OCI-LY7 (cell line): ENCODE measurements around the gene ST6GALNAC5. TPM values are rescaled to one million over a fixed set of nuclear protein-coding genes. Genes with fewer than 3 reads are reported as not detected.

ENCODE experiments used
- BruUV-seq: library from RNA; stranded (reverse); fragments of 400-500 nt; replicated peaks from 2 replicates; lab custom pipeline; 2021; lab: Mats Ljungman, UMichigan
- CTCF ChIA-PET: fragments of 300-600 bp; sonication (Branson Sonifier 250); formaldehyde crosslinking; loops from one replicate; lab custom pipeline; 2022; ENCODE audit warnings: antibody characterized with exemption; ENCODE audit not compliant: unreplicated experiment; lab: Charles Lee
- POLR2A ChIA-PET: fragments of 300-600 bp; sonication (Branson Sonifier 250); formaldehyde crosslinking; loops from one replicate; lab custom pipeline; 2022; ENCODE audit warnings: antibody characterized with exemption; lab: Charles Lee
- DNase-seq: peaks from one replicate; pipeline ENCODE4 v3.0.0-alpha.2; 2015; ENCODE audit warnings: low spot score
- H2AFZ ChIP-seq: fragments of 200-600 bp; sonication (generic), shearing (Covaris generic); 2 replicates; pipeline ENCODE4 v1.6.1; 2014; ENCODE audit warnings: mild to moderate bottlenecking, antibody characterized with exemption, low read length, moderate library complexity
- H3K27ac ChIP-seq: fragments of 200-600 bp; sonication (generic); 2 replicates; pipeline ENCODE4 v1.5.1; 2014; ENCODE audit warnings: mixed run types, low read depth, mild to moderate bottlenecking, moderate library complexity, low read length, inconsistent platforms; ENCODE audit not compliant: poor library complexity, severe bottlenecking
- H3K36me3 ChIP-seq: fragments of 200-600 bp; sonication (generic); 2 replicates; pipeline ENCODE4 v1.6.1; 2014; ENCODE audit warnings: mild to moderate bottlenecking, antibody characterized with exemption, low read length, moderate library complexity, mixed read lengths; ENCODE audit not compliant: insufficient read depth
- H3K4me1 ChIP-seq: fragments of 200-600 bp; sonication (generic); 2 replicates; pipeline ENCODE4 v1.5.1; 2014; ENCODE audit warnings: mild to moderate bottlenecking, low read length; ENCODE audit not compliant: insufficient read depth, poor library complexity, severe bottlenecking
- H3K4me2 ChIP-seq: fragments of 200-600 bp; sonication (generic); 2 replicates; pipeline ENCODE4 v1.6.1; 2014; ENCODE audit warnings: mild to moderate bottlenecking, low read length
- H3K4me3 ChIP-seq: fragments of 200-600 bp; sonication (generic); 2 replicates; pipeline ENCODE4 v1.5.1; 2014; ENCODE audit warnings: mild to moderate bottlenecking, low read depth, low read length; ENCODE audit not compliant: poor library complexity, severe bottlenecking
- H3K79me2 ChIP-seq: fragments of 200-600 bp; sonication (generic); 2 replicates; pipeline ENCODE4 v1.6.1; 2016; ENCODE audit warnings: low read depth, mild to moderate bottlenecking, low read length, moderate library complexity, mixed read lengths; ENCODE audit not compliant: insufficient read depth
- H3K9me2 ChIP-seq: fragments of 200-600 bp; sonication (generic); 2 replicates; pipeline ENCODE4 v1.6.1; 2016; ENCODE audit warnings: mild to moderate bottlenecking, low read length, mixed read lengths; ENCODE audit not compliant: insufficient read depth
- H3K9me3 ChIP-seq: fragments of 200-600 bp; sonication (generic); 2 replicates; pipeline ENCODE4 v1.6.1; 2014; ENCODE audit warnings: mild to moderate bottlenecking, mixed run types, low read length, mixed read lengths
- H4K20me1 ChIP-seq: fragments of 200-600 bp; sonication (generic); 2 replicates; pipeline ENCODE4 v1.6.1; 2014; ENCODE audit warnings: mild to moderate bottlenecking, antibody characterized with exemption, low read length, moderate library complexity, mixed read lengths; ENCODE audit not compliant: insufficient read depth
- CTCF ChIP-seq: fragments of 200-600 bp; sonication (generic); conservative IDR thresholded peaks from 2 replicates; pipeline ENCODE4 v1.5.1; 2014; ENCODE audit warnings: mild to moderate bottlenecking, antibody characterized with exemption, low read length, moderate library complexity, mixed read lengths
- EZH2phosphoT487 ChIP-seq: fragments of 200-600 bp; sonication (generic); IDR thresholded peaks from 2 replicates; pipeline ENCODE4 v1.6.1; 2018; ENCODE audit warnings: low read depth, borderline replicate concordance, mild to moderate bottlenecking, mixed run types, antibody characterized with exemption, low read length, moderate library complexity, mixed read lengths
- intact Hi-C: fragments of 100-400 bp; cut with micrococcal nuclease; formaldehyde crosslinking; loops from one replicate; pipeline ENCODE4 v1.10.0; 2022; ENCODE audit not compliant: unreplicated experiment
- total RNA-seq, 2 experiments: library from RNA; depleted of rRNA in 1 of 2; stranded (reverse); fragments of >200 nt in 1 of 2; shearing (Covaris generic) in 1 of 2; gene quantifications; 2 replicates each; pipeline ENCODE4 v1.2.3, GENCODE V29; 2014 to 2022

Gene ST6GALNAC5
- total RNA-seq, 2 experiments from 2014 or later = not detected

- Histone ChIP-seq H2AFZ (no peak overlapping the region), H3K4me1 (no peaks in the 10 kb centered on the region), H3K4me2 (no peak overlapping the region), H3K36me3 (no peaks in the 10 kb centered on the region), H3K9me2 (no peaks in the 10 kb centered on the region), H3K79me2 (no peaks in the 10 kb centered on the region), H3K4me3 (no peak overlapping the region), H3K27ac (no peak overlapping the region), H4K20me1 (no peaks in the 10 kb centered on the region), H3K9me3 (no peaks in the 10 kb centered on the region)
- POLR2A ChIA-PET = no interaction called here
- CTCF ChIA-PET = no interaction called here
- no peak for DNase-seq
- BruUV-seq = no TSS peak
- intact Hi-C loops = no loop called here
- no peak for TF ChIP-seq CTCF
- TF ChIP-seq EZH2phosphoT487 = no peak
These were observed 43.2 kb upstream of the ST6GALNAC5 start for GRCh38 chr1:76824106-76824505.

- DNase-seq = no peak
- Histone ChIP-seq H3K4me2 (no peak overlapping the region), H3K79me2 (no peaks in the 10 kb centered on the region), H3K27ac (no peak overlapping the region), H3K9me2 (no peaks in the 10 kb centered on the region), H3K36me3 (no peaks in the 10 kb centered on the region), H3K4me3 (no peak overlapping the region), H3K4me1 (no peaks in the 10 kb centered on the region), H4K20me1 (no peaks in the 10 kb centered on the region), H2AFZ (no peak overlapping the region), H3K9me3 (no peaks in the 10 kb centered on the region)
- CTCF ChIA-PET = no interaction called here
- intact Hi-C loops = no loop called here
- TF ChIP-seq CTCF = no peak
- TF ChIP-seq EZH2phosphoT487 = no peak
- POLR2A ChIA-PET = no interaction called here
- no TSS peak for BruUV-seq
These were observed 41.0 kb upstream of the ST6GALNAC5 start for GRCh38 chr1:76826072-76826845.

- DNase-seq = no peak
- TF ChIP-seq EZH2phosphoT487 = no peak
- TF ChIP-seq CTCF = no peak
- Histone ChIP-seq H3K4me2 (no peak overlapping the region), H4K20me1 (no peaks in the 10 kb centered on the region), H3K4me3 (no peak overlapping the region), H3K9me2 (no peaks in the 10 kb centered on the region), H3K27ac (no peak overlapping the region), H2AFZ (no peak overlapping the region), H3K4me1 (no peaks in the 10 kb centered on the region), H3K36me3 (no peaks in the 10 kb centered on the region), H3K9me3 (no peaks in the 10 kb centered on the region), H3K79me2 (no peaks in the 10 kb centered on the region)
- ChIA-PET CTCF (no interaction called here), POLR2A (interaction anchor here (1.2 to 1.5 kb wide), 2 partner anchors 10 to 19 kb away, joined by 3 to 4 read pairs; no protein-coding TSS in a partner anchor)
- no TSS peak for BruUV-seq
- intact Hi-C loops = no loop called here
These were observed 40.2 kb upstream of the ST6GALNAC5 start for GRCh38 chr1:76827066-76827465.
